ENCODE results near the gene CDK6. TPM values are rescaled to one million over a fixed set of nuclear protein-coding genes. Genes with fewer than 3 reads are reported as not detected.
A peak's percentile ranks its signal among the peaks of the same experiment; 100 is the strongest.

CDK6 gene
- total RNA-seq, 1 donor from 2014 or later, result 254 TPM

GRCh38 chr7:92777993-92778392 is 58.4 kb downstream of the CDK6 start:
- Mint-ChIP-seq H3K27ac (no peak overlapping the region), H3K36me3 (ENCODE audit: low read depth) (peaks cover 80% of the 10 kb centered on the region), H3K4me3 (ENCODE audit: low read depth) (no peak overlapping the region), H3K27me3 (ENCODE audit: low read depth) (no peaks in the 10 kb centered on the region), H3K9me3 (peaks cover 19% of the 10 kb centered on the region), H3K4me1 (ENCODE audit: low read depth) (peaks cover 50% of the 10 kb centered on the region)
- intact Hi-C loops (cut with micrococcal nuclease), result no loop called here
- DNase-seq (ENCODE audit: low spot score), result no peak

DNA sequence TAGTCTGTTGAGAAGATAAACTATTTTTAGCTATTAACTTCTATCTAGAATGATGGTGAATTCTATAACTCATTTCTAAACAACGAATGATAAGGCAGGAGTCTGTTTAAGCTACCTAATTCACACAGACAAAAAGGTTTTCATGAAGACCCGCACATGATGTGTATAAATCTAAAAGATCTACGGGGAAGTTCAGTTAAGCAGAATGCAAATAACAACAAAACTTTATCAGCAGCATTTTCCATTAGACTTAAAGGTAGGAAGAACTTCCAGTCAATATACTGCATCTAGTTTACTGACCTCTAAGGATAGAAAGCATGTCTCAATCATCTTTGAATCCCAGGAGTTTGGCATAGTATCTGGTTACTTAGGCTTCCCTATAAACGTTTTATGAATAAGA is 62.6 kb downstream of the CDK6 start:
- Mint-ChIP-seq H3K36me3 (ENCODE audit: low read depth) (peaks cover 72% of the 10 kb centered on the region), H3K4me3 (ENCODE audit: low read depth) (no peak overlapping the region), H3K27ac (no peak overlapping the region), H3K27me3 (ENCODE audit: low read depth) (no peaks in the 10 kb centered on the region), H3K9me3 (peaks cover 10% of the 10 kb centered on the region), H3K4me1 (ENCODE audit: low read depth) (peaks cover 40% of the 10 kb centered on the region)
- DNase-seq (ENCODE audit: low spot score), result no peak
- intact Hi-C loops (cut with micrococcal nuclease), result no loop called here

GRCh38 chr7:92769844-92770243 is 66.5 kb downstream of the CDK6 start:
- peaks cover 63% of the 10 kb centered on the region for H3K4me1 Mint-ChIP-seq (ENCODE audit: low read depth)
- peaks cover 76% of the 10 kb centered on the region for H3K36me3 Mint-ChIP-seq (ENCODE audit: low read depth)
- peak overlapping the region; percentile 54 for H3K27ac Mint-ChIP-seq
- H3K9me3 Mint-ChIP-seq, result no peaks in the 10 kb centered on the region
- intact Hi-C loops (cut with micrococcal nuclease), result loop anchor here (1.0 to 2.0 kb wide), 6 partner anchors 13 to 62 kb away; no protein-coding TSS in a partner anchor
- no peak overlapping the region for H3K4me3 Mint-ChIP-seq (ENCODE audit: low read depth)
- DNase-seq (ENCODE audit: low spot score), result no peak
- H3K27me3 Mint-ChIP-seq (ENCODE audit: low read depth), result no peaks in the 10 kb centered on the region

GRCh38 chr7:92769394-92769699 is 67.0 kb downstream of the CDK6 start:
- H3K9me3 Mint-ChIP-seq, result no peaks in the 10 kb centered on the region
- no peak overlapping the region for H3K4me3 Mint-ChIP-seq (ENCODE audit: low read depth)
- DNase-seq (ENCODE audit: low spot score), result no peak
- H3K4me1 Mint-ChIP-seq (ENCODE audit: low read depth), result peaks cover 65% of the 10 kb centered on the region
- no peaks in the 10 kb centered on the region for H3K27me3 Mint-ChIP-seq (ENCODE audit: low read depth)
- H3K36me3 Mint-ChIP-seq (ENCODE audit: low read depth), result peaks cover 77% of the 10 kb centered on the region
- peak overlapping the region; percentile 54 for H3K27ac Mint-ChIP-seq
- intact Hi-C loops (cut with micrococcal nuclease), result loop anchor here (1.0 to 2.0 kb wide), 5 partner anchors 13 to 51 kb away; no protein-coding TSS in a partner anchor

- Mint-ChIP-seq H3K4me1 (ENCODE audit: low read depth) (peaks cover 64% of the 10 kb centered on the region), H3K4me3 (ENCODE audit: low read depth) (peak overlapping the region; percentile 11), H3K27me3 (ENCODE audit: low read depth) (no peaks in the 10 kb centered on the region), H3K27ac (peak overlapping the region; percentile 83), H3K36me3 (ENCODE audit: low read depth) (peaks cover 75% of the 10 kb centered on the region), H3K9me3 (no peaks in the 10 kb centered on the region)
- intact Hi-C loops (cut with micrococcal nuclease), result loop anchor here (1.0 to 2.0 kb wide), 7 partner anchors 14 to 50 kb away; no protein-coding TSS in a partner anchor
- DNase-seq (ENCODE audit: low spot score), result no peak
Measured at GRCh38 chr7:92768501-92769393, 67.6 kb downstream of the CDK6 start.

DNA sequence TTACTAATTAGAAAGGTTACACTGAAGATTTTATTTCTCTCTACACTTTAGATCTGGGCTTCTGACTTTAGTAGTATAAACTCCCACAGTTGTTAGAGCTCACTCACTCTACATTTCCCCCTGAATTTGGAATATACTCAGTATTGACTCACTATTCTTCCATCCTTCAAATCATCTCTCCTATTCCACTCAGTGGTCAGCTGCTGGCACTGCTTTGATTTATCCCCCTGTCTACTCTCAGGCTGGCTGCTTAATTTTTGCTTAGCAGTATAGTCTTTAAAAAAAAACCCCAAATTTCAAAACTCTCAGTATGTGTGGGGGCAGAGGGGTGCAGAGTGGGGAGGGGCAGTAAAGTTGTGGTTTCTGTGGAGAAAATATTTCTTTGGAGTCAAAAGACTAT is 68.9 kb downstream of the CDK6 start:
- DNase-seq (ENCODE audit: low spot score), result no peak
- Mint-ChIP-seq H3K36me3 (ENCODE audit: low read depth) (peaks cover 68% of the 10 kb centered on the region), H3K27ac (peak overlapping the region; percentile 83), H3K4me1 (ENCODE audit: low read depth) (peaks cover 59% of the 10 kb centered on the region), H3K9me3 (no peaks in the 10 kb centered on the region), H3K4me3 (ENCODE audit: low read depth) (no peak overlapping the region), H3K27me3 (ENCODE audit: low read depth) (no peaks in the 10 kb centered on the region)
- intact Hi-C loops (cut with micrococcal nuclease), result no loop called here

DNA sequence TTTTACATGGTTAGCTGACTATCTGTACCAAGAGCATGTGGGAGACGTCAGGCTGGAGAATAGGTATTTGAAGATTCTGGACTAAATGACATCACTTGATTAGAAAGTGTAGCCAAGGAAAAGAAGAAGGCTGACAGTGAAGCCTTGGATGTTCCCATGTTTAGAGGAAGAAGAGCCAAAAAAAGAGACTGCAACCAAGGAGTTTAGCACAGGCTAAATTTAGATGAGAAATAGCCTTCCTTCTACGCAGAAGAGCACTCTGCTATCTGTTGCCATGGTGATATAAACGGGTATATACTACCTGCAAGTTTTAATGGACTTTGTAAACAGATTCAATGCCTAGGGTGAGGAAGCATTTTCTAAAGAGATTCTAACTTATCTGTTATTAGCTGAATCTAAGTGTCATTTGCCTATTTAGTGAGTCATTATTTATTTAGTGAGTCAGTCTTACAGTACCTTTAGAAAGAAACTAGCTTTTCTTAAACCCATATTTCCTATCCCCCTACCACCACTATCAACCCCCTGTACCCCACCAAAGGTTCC is 69.8 kb downstream of the CDK6 start:
- Mint-ChIP-seq H3K27me3 (ENCODE audit: low read depth) (no peaks in the 10 kb centered on the region), H3K9me3 (no peaks in the 10 kb centered on the region), H3K4me3 (ENCODE audit: low read depth) (no peak overlapping the region), H3K4me1 (ENCODE audit: low read depth) (peaks cover 65% of the 10 kb centered on the region), H3K36me3 (ENCODE audit: low read depth) (peaks cover 70% of the 10 kb centered on the region), H3K27ac (peak overlapping the region; percentile 57)
- intact Hi-C loops (cut with micrococcal nuclease), result no loop called here
- DNase-seq (ENCODE audit: low spot score), result no peak

DNA sequence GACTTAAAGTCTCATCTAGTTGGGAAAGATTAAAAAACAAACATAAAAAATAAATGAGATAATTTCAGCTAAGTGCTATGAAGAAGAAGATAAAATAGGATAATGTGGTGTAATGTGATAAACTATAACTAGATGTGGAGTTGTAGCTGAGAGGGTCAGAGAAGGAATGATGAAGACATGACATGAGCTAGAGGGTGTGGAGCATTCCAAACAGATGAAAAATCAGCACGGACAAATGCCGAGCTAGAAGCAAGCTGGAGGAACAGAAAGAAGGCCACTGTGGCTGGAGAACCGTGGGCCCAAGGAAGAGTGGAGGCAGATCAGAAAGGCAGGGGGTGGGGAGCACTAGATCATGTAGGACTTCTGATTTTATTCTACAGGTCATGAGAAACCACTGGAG is 70.6 kb downstream of the CDK6 start:
- intact Hi-C loops (cut with micrococcal nuclease), result no loop called here
- H3K4me3 Mint-ChIP-seq (ENCODE audit: low read depth), result no peak overlapping the region

DNA sequence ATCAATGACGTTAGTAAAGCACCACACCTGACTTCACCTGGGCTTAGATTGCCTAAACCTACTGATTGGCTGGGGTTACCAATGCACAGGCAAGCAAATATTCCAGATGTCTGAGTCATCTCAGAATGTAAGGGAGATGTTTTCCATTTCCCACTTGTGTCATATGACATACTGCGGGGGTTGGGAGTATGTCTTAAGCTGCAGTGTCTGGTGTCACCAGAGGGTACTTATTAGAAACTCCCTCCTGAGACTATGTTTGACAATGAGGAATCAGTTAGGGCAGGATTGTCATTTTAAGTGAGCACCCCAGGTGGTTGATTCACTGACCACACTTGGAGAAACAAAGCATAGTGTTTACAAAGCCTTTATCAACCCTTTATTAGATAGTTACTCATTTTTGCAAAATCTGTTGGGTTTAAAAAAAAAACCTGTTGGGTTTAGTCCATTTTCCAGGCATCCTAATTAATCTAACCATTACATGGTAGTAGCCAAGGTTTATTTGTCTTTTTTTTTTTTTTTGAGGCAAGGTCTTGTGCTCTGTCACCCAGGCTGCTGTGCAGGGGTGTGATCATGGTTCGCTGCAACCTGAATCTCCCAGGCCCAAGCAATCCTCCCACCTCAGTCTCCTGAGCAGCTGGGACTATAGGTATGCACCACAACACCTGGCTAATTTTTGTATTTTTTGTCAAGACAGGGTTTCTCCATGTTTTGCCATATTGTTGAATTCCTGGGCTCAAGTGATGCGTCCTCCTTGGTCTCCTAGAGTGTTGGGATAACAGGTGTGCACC is 72.5 kb downstream of the CDK6 start:
- Mint-ChIP-seq H3K36me3 (ENCODE audit: low read depth) (peaks cover 82% of the 10 kb centered on the region), H3K4me3 (ENCODE audit: low read depth) (no peak overlapping the region), H3K4me1 (ENCODE audit: low read depth) (peaks cover 66% of the 10 kb centered on the region), H3K27me3 (ENCODE audit: low read depth) (no peaks in the 10 kb centered on the region), H3K9me3 (no peaks in the 10 kb centered on the region), H3K27ac (peak overlapping the region; percentile 53)
- intact Hi-C loops (cut with micrococcal nuclease), result no loop called here
- DNase-seq (ENCODE audit: low spot score), result no peak

More for the DNA sequence above, 70.6 kb downstream of the CDK6 start:
- peaks cover 68% of the 10 kb centered on the region for H3K4me1 Mint-ChIP-seq (ENCODE audit: low read depth)
- no peaks in the 10 kb centered on the region for H3K9me3 Mint-ChIP-seq
- peaks cover 74% of the 10 kb centered on the region for H3K36me3 Mint-ChIP-seq (ENCODE audit: low read depth)
- H3K27me3 Mint-ChIP-seq (ENCODE audit: low read depth), result no peaks in the 10 kb centered on the region
- DNase-seq (ENCODE audit: low spot score), result no peak
- H3K27ac Mint-ChIP-seq, result peak overlapping the region; percentile 57

- no peak overlapping the region for H3K27ac Mint-ChIP-seq
- no peaks in the 10 kb centered on the region for H3K27me3 Mint-ChIP-seq (ENCODE audit: low read depth)
- no peak for DNase-seq (ENCODE audit: low spot score)
- peaks cover 82% of the 10 kb centered on the region for H3K36me3 Mint-ChIP-seq (ENCODE audit: low read depth)
- H3K9me3 Mint-ChIP-seq, result no peaks in the 10 kb centered on the region
- peaks cover 58% of the 10 kb centered on the region for H3K4me1 Mint-ChIP-seq (ENCODE audit: low read depth)
- intact Hi-C loops (cut with micrococcal nuclease), result no loop called here
- H3K4me3 Mint-ChIP-seq (ENCODE audit: low read depth), result no peak overlapping the region
Measured at GRCh38 chr7:92762851-92763250, 73.5 kb downstream of the CDK6 start.

DNA sequence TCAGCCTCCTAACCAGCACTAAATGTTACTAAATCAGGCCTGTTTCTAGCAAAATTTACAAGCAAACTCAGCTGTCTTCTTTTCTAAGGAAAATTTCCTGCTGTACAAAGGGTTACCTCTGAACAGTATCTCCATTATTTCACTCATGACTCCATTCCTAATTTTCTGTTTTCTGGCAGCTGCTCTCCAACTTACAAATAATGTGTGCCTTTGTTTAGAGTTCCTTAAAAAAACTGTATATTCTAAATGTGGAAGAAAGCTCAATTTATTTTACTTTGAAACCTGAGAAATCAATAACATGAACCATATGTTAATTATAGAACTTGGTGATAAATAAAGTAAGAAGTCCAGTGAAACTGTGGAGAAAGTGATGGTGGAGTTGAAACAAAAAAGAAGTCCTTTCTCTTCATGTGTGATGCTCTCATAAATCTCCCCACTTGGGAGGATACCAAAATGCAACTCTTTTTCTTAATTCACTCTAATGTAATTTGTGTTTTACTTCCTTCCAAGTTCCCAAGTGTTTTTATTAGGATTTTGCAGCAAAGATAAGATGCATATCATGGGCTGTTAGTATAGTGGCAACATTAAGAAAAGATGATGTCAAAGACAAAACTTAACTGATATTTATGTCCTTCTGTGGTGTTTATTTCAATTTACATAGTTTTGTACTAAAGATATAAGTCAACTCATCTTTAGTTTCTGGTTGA is 74.8 kb downstream of the CDK6 start:
- intact Hi-C loops (cut with micrococcal nuclease), result no loop called here
- peaks cover 50% of the 10 kb centered on the region for H3K4me1 Mint-ChIP-seq (ENCODE audit: low read depth)
- H3K27ac Mint-ChIP-seq, result peak overlapping the region; percentile 24
- H3K36me3 Mint-ChIP-seq (ENCODE audit: low read depth), result peaks cover 82% of the 10 kb centered on the region
- peaks cover 5% of the 10 kb centered on the region for H3K9me3 Mint-ChIP-seq
- H3K27me3 Mint-ChIP-seq (ENCODE audit: low read depth), result no peaks in the 10 kb centered on the region
- no peak for DNase-seq (ENCODE audit: low spot score)
- no peak overlapping the region for H3K4me3 Mint-ChIP-seq (ENCODE audit: low read depth)

GRCh38 chr7:92758796-92759431 is 77.5 kb downstream of the CDK6 start:
- Mint-ChIP-seq H3K27ac (no peak overlapping the region), H3K27me3 (ENCODE audit: low read depth) (no peaks in the 10 kb centered on the region), H3K4me3 (ENCODE audit: low read depth) (no peak overlapping the region), H3K4me1 (ENCODE audit: low read depth) (peaks cover 57% of the 10 kb centered on the region), H3K9me3 (peaks cover 5% of the 10 kb centered on the region), H3K36me3 (ENCODE audit: low read depth) (peaks cover 86% of the 10 kb centered on the region)
- intact Hi-C loops (cut with micrococcal nuclease), result no loop called here
- no peak for DNase-seq (ENCODE audit: low spot score)
